ENCODE data around the gene ACOT13.

DNA sequence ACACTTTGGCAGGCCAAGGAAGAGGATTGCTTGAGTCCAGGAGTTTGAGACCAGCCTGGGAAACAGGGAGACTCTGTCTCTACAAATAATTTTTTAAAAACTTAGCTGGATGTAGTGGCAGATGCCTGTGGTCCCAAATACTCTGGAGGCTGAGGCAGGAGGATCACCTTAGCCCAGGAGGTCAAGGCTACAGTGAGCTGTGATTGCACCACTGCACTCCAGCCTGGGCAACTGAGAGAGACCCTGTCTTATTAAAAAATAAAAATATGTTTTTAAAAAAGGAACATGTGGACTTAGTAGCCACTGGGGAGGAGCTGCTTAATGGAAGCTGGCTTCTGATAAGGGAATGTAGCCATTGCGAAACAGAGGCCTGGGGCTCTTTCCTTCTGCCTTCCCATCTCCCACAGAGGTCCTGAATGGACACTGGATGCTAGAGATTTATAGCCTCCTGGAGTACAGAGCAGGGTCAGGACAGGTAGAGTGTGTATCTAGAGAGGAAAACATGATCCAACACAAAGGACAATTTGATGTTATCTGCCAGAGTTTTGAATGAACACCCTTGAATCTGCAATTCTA lies 86.1 kb downstream of the ACOT13 start:
- no peak for TF ChIP-seq SIN3A (IDR thresholded peaks at IDR 0.05; ENCODE audit: borderline replicate concordance, insufficient read depth, low read length)
- TF ChIP-seq POLR2AphosphoS5 (IDR thresholded peaks at IDR 0.05; ENCODE audit: low read depth, low read length), result no peak
- TF ChIP-seq TAF1 (IDR thresholded peaks at IDR 0.05; ENCODE audit: borderline replicate concordance, insufficient read depth, low read length), result no peak
- TF ChIP-seq, protein P1, sequence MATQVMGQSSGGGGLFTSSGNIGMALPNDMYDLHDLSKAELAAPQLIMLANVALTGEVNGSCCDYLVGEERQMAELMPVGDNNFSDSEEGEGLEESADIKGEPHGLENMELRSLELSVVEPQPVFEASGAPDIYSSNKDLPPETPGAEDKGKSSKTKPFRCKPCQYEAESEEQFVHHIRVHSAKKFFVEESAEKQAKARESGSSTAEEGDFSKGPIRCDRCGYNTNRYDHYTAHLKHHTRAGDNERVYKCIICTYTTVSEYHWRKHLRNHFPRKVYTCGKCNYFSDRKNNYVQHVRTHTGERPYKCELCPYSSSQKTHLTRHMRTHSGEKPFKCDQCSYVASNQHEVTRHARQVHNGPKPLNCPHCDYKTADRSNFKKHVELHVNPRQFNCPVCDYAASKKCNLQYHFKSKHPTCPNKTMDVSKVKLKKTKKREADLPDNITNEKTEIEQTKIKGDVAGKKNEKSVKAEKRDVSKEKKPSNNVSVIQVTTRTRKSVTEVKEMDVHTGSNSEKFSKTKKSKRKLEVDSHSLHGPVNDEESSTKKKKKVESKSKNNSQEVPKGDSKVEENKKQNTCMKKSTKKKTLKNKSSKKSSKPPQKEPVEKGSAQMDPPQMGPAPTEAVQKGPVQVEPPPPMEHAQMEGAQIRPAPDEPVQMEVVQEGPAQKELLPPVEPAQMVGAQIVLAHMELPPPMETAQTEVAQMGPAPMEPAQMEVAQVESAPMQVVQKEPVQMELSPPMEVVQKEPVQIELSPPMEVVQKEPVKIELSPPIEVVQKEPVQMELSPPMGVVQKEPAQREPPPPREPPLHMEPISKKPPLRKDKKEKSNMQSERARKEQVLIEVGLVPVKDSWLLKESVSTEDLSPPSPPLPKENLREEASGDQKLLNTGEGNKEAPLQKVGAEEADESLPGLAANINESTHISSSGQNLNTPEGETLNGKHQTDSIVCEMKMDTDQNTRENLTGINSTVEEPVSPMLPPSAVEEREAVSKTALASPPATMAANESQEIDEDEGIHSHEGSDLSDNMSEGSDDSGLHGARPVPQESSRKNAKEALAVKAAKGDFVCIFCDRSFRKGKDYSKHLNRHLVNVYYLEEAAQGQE (IDR thresholded peaks at IDR 0.05; ENCODE audit: insufficient read depth in 1 of 2, low read depth in 2 of 2, low read length in 2 of 2), result no peak
- TF ChIP-seq FOXP2 (optimal IDR thresholded peaks at IDR 0.05; ENCODE audit: borderline replicate concordance, extremely low read depth, extremely low read length, insufficient read depth), result no peak
